Gastrocnemius medialis (tissue), 4 donors: Measurements from ENCODE around the gene RHOT2. TPM values are rescaled to one million over a fixed set of nuclear protein-coding genes. Genes with fewer than 3 reads are reported as not detected.

ENCODE experiments used
- ATAC-seq, 2 donors: fragments of 150-250 bp; one replicate each; pipeline ENCODE4 v1.9.1; 2016
- DNase-seq, 2 donors: peaks; one replicate each; pipeline ENCODE4 v3.0.0-alpha.2; 2019
- H3K27ac ChIP-seq, 4 donors: fragments of 200-600 bp; sonication (generic); 1 replicate in 1 of 4; 2 replicates in 3 of 4; pipeline ENCODE4 v1.5.1; 2016 to 2018; ENCODE audit warnings: mild to moderate bottlenecking in 2 of 4, moderate library complexity in 1 of 4
- H3K27me3 ChIP-seq, 3 donors: fragments of 200-600 bp; sonication (generic) in 2 of 3; 1 replicate in 1 of 3; 2 replicates in 2 of 3; pipeline versions ENCODE4 v1.5.1 to v1.6.0; 2016 to 2019; ENCODE audit warnings: mild to moderate bottlenecking in 1 of 3, moderate library complexity in 1 of 3
- H3K36me3 ChIP-seq, 2 donors: fragments of 200-600 bp; sonication (generic) in 1 of 2; one replicate each; pipeline ENCODE4 v1.5.1; 2017 to 2018
- H3K4me1 ChIP-seq, 2 donors: fragments of 200-600 bp; sonication (generic) in 1 of 2; one replicate each; pipeline ENCODE4 v1.5.1; 2016 to 2017; ENCODE audit warnings: mild to moderate bottlenecking in 2 of 2
- H3K4me3 ChIP-seq, 4 donors: fragments of 200-600 bp; sonication (generic) in 3 of 4; 1 replicate in 1 of 4; 2 replicates in 3 of 4; pipeline ENCODE4 v1.5.1; 2016 to 2019; ENCODE audit warnings: mild to moderate bottlenecking in 2 of 4
- H3K9me3 ChIP-seq, 3 donors: fragments of 200-600 bp; sonication (generic) in 2 of 3; 1 replicate in 1 of 3; 2 replicates in 2 of 3; pipeline ENCODE4 v1.5.1; 2016 to 2019
- POLR2A ChIP-seq, 2 donors: fragments of 450-650 bp; IDR thresholded peaks; one replicate each; pipeline ENCODE4 v1.6.1; 2017; ENCODE audit warnings: antibody characterized with exemption in 2 of 2, mild to moderate bottlenecking in 2 of 2, moderate library complexity in 2 of 2
- in situ Hi-C, 4 donors: fragments of 200-750 bp; cut with MboI; loops; one replicate each; pipeline versions ENCODE4 v1.15.0 to v1.8.0; 2017; ENCODE audit warnings: low sequenced_read_pairs in 4 of 4
- intact Hi-C: fragments of 100-400 bp; cut with DNase I; formaldehyde crosslinking; loops from one replicate; pipeline ENCODE4 v1.15.1; 2023; ENCODE audit warnings: low total_unique reads
- total RNA-seq, 4 donors: library from RNA; depleted of rRNA; stranded (reverse); fragments of >200 nt; gene quantifications; one replicate each; pipeline versions ENCODE4 v1.1.0 to v1.2.3, GENCODE V29; 2016
- TF ChIP-seq, protein P1 (sequence below), 5 experiments: fragments of 450-650 bp in 3 of 5; fragments of 200-600 bp in 2 of 5; sonication (generic) in 2 of 5; IDR thresholded peaks in 4 of 5; conservative IDR thresholded peaks in 1 of 5; 1 replicate in 4 of 5; 2 replicates in 1 of 5; pipeline ENCODE4 v1.5.1; 2016 to 2019; ENCODE audit warnings: antibody characterized with exemption in 5 of 5, mild to moderate bottlenecking in 3 of 5, moderate library complexity in 3 of 5

RHOT2 gene
- total RNA-seq, 4 donors from 2014 or later: 20.9 to 41.6 (median 27.3) TPM

DNA sequence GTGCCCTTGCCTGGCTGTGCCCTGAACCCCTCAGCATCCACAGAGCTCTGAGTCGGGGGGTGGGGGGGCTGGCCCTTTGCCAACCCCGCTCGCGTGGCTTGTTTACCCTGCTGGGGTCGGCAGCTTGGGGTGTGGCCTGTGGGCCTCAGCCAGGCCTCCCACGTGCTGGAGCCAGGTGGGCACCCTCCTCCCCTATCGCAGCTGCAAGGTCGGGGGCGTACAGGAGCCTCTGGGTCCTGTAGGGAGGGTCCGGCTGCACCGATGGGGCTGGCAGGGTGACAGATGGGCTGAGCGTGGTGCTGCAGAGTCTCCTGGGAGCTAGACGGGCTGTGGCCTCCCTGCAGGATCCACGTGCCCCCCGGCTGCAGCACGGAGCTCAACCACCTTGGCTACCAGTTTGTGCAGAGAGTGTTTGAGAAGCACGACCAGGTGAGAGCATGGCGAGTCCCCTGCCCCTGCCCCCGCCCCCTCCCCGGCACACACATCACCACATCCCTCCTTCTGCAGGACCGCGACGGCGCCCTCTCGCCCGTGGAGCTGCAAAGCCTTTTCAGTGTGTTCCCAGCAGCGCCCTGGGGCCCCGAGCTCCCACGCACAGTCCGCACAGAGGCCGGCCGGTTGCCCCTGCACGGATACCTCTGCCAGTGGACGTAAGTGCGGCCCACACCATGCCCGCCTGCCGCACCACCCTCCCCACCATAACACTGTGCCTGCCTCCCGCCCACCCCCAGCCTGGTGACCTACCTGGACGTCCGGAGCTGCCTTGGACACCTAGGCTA lies 3.6 kb downstream of the RHOT2 start:
- intact Hi-C loops (no loop called here), in situ Hi-C loops (no loop called here)
- Histone ChIP-seq H3K36me3 (peaks cover 0 to 46% of the 10 kb centered on the region in 2 donors), H3K4me1 (peaks cover 7 to 18% of the 10 kb centered on the region in 2 donors), H3K27me3 (no peaks in the 10 kb centered on the region), H3K4me3 (no peak overlapping the region), H3K27ac (no peak overlapping the region), H3K9me3 (no peaks in the 10 kb centered on the region)
- TF ChIP-seq POLR2A (IDR thresholded peaks at IDR 0.05): no peak
- TF ChIP-seq, protein P1, sequence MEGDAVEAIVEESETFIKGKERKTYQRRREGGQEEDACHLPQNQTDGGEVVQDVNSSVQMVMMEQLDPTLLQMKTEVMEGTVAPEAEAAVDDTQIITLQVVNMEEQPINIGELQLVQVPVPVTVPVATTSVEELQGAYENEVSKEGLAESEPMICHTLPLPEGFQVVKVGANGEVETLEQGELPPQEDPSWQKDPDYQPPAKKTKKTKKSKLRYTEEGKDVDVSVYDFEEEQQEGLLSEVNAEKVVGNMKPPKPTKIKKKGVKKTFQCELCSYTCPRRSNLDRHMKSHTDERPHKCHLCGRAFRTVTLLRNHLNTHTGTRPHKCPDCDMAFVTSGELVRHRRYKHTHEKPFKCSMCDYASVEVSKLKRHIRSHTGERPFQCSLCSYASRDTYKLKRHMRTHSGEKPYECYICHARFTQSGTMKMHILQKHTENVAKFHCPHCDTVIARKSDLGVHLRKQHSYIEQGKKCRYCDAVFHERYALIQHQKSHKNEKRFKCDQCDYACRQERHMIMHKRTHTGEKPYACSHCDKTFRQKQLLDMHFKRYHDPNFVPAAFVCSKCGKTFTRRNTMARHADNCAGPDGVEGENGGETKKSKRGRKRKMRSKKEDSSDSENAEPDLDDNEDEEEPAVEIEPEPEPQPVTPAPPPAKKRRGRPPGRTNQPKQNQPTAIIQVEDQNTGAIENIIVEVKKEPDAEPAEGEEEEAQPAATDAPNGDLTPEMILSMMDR (IDR thresholded peaks at IDR 0.05 in 4 of 5, conservative IDR thresholded peaks at IDR 0.05 in 1 of 5): no peak
- ATAC-seq (no peak), DNase-seq (no peak)

GRCh38 chr16:672371-672770 lies 4.4 kb downstream of the RHOT2 start:
- Histone ChIP-seq H3K27me3 (no peaks in the 10 kb centered on the region), H3K9me3 (no peaks in the 10 kb centered on the region), H3K4me3 (no peak overlapping the region), H3K4me1 (peaks cover 7 to 16% of the 10 kb centered on the region in 2 donors), H3K36me3 (peaks cover 0 to 46% of the 10 kb centered on the region in 2 donors), H3K27ac (no peak overlapping the region)
- ATAC-seq (no peak), DNase-seq (no peak)
- no peak for TF ChIP-seq POLR2A (IDR thresholded peaks at IDR 0.05)
- TF ChIP-seq, protein P1 (IDR thresholded peaks at IDR 0.05 in 4 of 5, conservative IDR thresholded peaks at IDR 0.05 in 1 of 5): no peak
- in situ Hi-C loops (no loop called here), intact Hi-C loops (no loop called here)

- DNase-seq (no peak), ATAC-seq (no peak)
- Histone ChIP-seq H3K4me1 (peaks cover 7 to 13% of the 10 kb centered on the region in 2 donors), H3K27me3 (no peaks in the 10 kb centered on the region), H3K4me3 (no peak overlapping the region), H3K9me3 (no peaks in the 10 kb centered on the region), H3K36me3 (peaks cover 0 to 46% of the 10 kb centered on the region in 2 donors), H3K27ac (no peak overlapping the region)
- TF ChIP-seq POLR2A (IDR thresholded peaks at IDR 0.05): no peak
- TF ChIP-seq, protein P1 (IDR thresholded peaks at IDR 0.05 in 4 of 5, conservative IDR thresholded peaks at IDR 0.05 in 1 of 5): no peak
- in situ Hi-C loops: no loop called here
- intact Hi-C loops: no loop called here
These were observed 4.9 kb downstream of the RHOT2 start for GRCh38 chr16:672851-673250.

DNA sequence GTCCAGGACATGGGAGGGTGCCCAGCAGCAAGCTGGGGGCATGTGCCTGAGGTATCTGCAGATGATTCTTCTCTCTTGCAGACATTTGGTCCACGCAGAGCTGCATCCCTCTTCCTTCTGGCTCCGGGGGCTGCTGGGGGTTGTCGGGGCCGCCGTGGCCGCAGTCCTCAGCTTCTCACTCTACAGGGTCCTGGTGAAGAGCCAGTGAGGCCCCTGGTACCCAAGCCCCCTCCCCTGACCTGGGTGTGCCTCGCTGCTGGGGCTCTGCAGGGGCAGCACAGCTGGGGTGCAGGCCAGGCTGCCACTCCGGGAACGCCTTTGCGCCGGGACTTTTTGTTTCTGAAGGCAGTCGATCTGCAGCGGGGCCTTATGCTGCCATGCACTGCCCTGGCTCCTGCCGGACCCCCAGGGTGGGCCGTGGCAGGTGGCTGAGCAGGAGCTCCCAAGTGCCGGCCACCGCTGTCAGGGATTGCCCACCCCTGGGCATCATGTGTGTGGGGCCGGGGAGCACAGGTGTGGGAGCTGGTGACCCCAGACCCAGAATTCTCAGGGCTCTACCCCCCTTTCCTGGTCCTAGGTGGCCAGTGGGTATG lies 5.6 kb downstream of the RHOT2 start:
- Histone ChIP-seq H3K9me3 (no peaks in the 10 kb centered on the region), H3K4me3 (no peak overlapping the region), H3K36me3 (peaks cover 0 to 46% of the 10 kb centered on the region in 2 donors), H3K27me3 (no peaks in the 10 kb centered on the region), H3K27ac (no peak overlapping the region), H3K4me1 (peaks cover 7 to 11% of the 10 kb centered on the region in 2 donors)
- TF ChIP-seq, protein P1 (IDR thresholded peaks at IDR 0.05 in 4 of 5, conservative IDR thresholded peaks at IDR 0.05 in 1 of 5): no peak
- TF ChIP-seq POLR2A (IDR thresholded peaks at IDR 0.05): no peak
- ATAC-seq: no peak
- no peak for DNase-seq
- intact Hi-C loops (no loop called here), in situ Hi-C loops (no loop called here)
